Hepatocyte (in vitro differentiated cells): ENCODE measurements around the gene STIM1. TPM values are rescaled to one million over a fixed set of nuclear protein-coding genes. Genes with fewer than 3 reads are reported as not detected.

Experiments
- DNase-seq: peaks from one replicate; pipeline ENCODE4 v3.0.0-alpha.2; 2016; ENCODE audit warnings: low spot score
- H2AFZ ChIP-seq: fragments of 200-600 bp; sonication (generic); 2 replicates; pipeline ENCODE4 v1.6.0; 2016; ENCODE audit warnings: antibody characterized with exemption, mild to moderate bottlenecking
- H3K27ac ChIP-seq: fragments of 200-600 bp; sonication (generic); 2 replicates; pipeline ENCODE4 v1.5.1; 2016; ENCODE audit warnings: mild to moderate bottlenecking
- H3K27me3 ChIP-seq: fragments of 200-600 bp; sonication (generic); 2 replicates; pipeline ENCODE4 v1.6.1; 2016
- H3K36me3 ChIP-seq: fragments of 200-600 bp; sonication (generic); replicated peaks from 2 replicates; pipeline ENCODE4 v1.5.1; 2016; ENCODE audit warnings: low read depth; ENCODE audit not compliant: insufficient read depth
- H3K4me1 ChIP-seq: fragments of 200-600 bp; sonication (generic); 2 replicates; pipeline ENCODE4 v1.5.1; 2016; ENCODE audit warnings: mild to moderate bottlenecking, moderate library complexity; ENCODE audit not compliant: insufficient read depth
- H3K4me2 ChIP-seq: fragments of 200-600 bp; sonication (generic); 2 replicates; pipeline ENCODE4 v1.6.0; 2016
- H3K4me3 ChIP-seq: fragments of 200-600 bp; sonication (generic); 2 replicates; pipeline ENCODE4 v1.5.1; 2016; ENCODE audit warnings: mild to moderate bottlenecking
- H3K79me2 ChIP-seq: fragments of 200-600 bp; sonication (generic); 2 replicates; pipeline ENCODE4 v1.6.0; 2017; ENCODE audit warnings: mild to moderate bottlenecking
- H3K9me2 ChIP-seq: fragments of 200-600 bp; sonication (generic); replicated peaks from 2 replicates; pipeline ENCODE4 v1.6.0; 2017; ENCODE audit warnings: mild to moderate bottlenecking; ENCODE audit not compliant: insufficient read depth
- H3K9me3 ChIP-seq: fragments of 200-600 bp; sonication (generic); 2 replicates; pipeline ENCODE4 v1.5.1; 2016; ENCODE audit warnings: low read depth, mild to moderate bottlenecking
- H4K20me1 ChIP-seq: fragments of 200-600 bp; sonication (generic); 2 replicates; pipeline ENCODE4 v1.6.0; 2016; ENCODE audit warnings: mild to moderate bottlenecking; ENCODE audit not compliant: insufficient read depth, poor library complexity, severe bottlenecking
- CTCF ChIP-seq: fragments of 200-600 bp; sonication (generic); IDR thresholded peaks from 2 replicates; pipeline ENCODE4 v1.5.1; 2016; ENCODE audit warnings: antibody characterized with exemption, mild to moderate bottlenecking; ENCODE audit not compliant: poor library complexity
- EZH2 ChIP-seq: fragments of 200-600 bp; sonication (generic); IDR thresholded peaks from 2 replicates; pipeline ENCODE4 v1.6.1; 2016; ENCODE audit warnings: antibody characterized with exemption, mild to moderate bottlenecking, borderline replicate concordance
- EZH2phosphoT487 ChIP-seq: fragments of 200-600 bp; sonication (generic); IDR thresholded peaks from one replicate; pipeline ENCODE4 v1.6.1; 2018; ENCODE audit warnings: antibody characterized with exemption, mild to moderate bottlenecking, low read depth, moderate library complexity; ENCODE audit not compliant: unreplicated experiment, severe bottlenecking
- WGBS: methylation state at CpG from one replicate; pipeline ENCODE4 v1.1.6; 2016; ENCODE audit warnings: low lambda C conversion rate; ENCODE audit errors: missing lambda C conversion rate; 5-methylcytosine and 5-hydroxymethylcytosine counted together
- polyA plus RNA-seq: library from polyadenylated mRNA; unstranded; fragments of >200 nt; fragmentation: Nextera tagmentation; extraction: Ambion mirVana; gene quantifications from 2 replicates; pipeline ENCODE4 v1.2.1, GENCODE V29; 2016
- total RNA-seq: library from RNA; depleted of rRNA; stranded (reverse); fragments of >200 nt; gene quantifications from 2 replicates; pipeline ENCODE4 v1.2.3, GENCODE V29; 2014

STIM1 gene
- total and polyA plus RNA-seq, 2 experiments from 2014 or later: 18.5 to 19.6 TPM

- H3K4me2 ChIP-seq: no peak overlapping the region
- H3K27ac ChIP-seq: no peak overlapping the region
- no peak for TF ChIP-seq EZH2
- TF ChIP-seq CTCF: no peak
- no peak for TF ChIP-seq EZH2phosphoT487
- no peaks in the 10 kb centered on the region for H4K20me1 ChIP-seq
- WGBS: 89% methylated on average over 1 of the region's 1 CpG
- peaks cover 12% of the 10 kb centered on the region for H3K4me1 ChIP-seq
- no peaks in the 10 kb centered on the region for H3K9me2 ChIP-seq
- no peaks in the 10 kb centered on the region for H3K27me3 ChIP-seq
- H3K9me3 ChIP-seq: no peaks in the 10 kb centered on the region
- H3K4me3 ChIP-seq: no peak overlapping the region
- H3K36me3 ChIP-seq: no peaks in the 10 kb centered on the region
- no peak overlapping the region for H2AFZ ChIP-seq
- DNase-seq: no peak
- H3K79me2 ChIP-seq: peaks cover 8% of the 10 kb centered on the region
Measured at GRCh38 chr11:4027746-4028145, 172.3 kb downstream of the STIM1 start.

GRCh38 chr11:4030197-4030596 is 174.7 kb downstream of the STIM1 start:
- Histone ChIP-seq H3K27me3 (no peaks in the 10 kb centered on the region), H3K4me1 (peaks cover 9% of the 10 kb centered on the region), H3K4me2 (no peak overlapping the region), H3K36me3 (no peaks in the 10 kb centered on the region), H3K4me3 (no peak overlapping the region), H4K20me1 (no peaks in the 10 kb centered on the region), H2AFZ (no peak overlapping the region), H3K27ac (no peak overlapping the region), H3K9me2 (no peaks in the 10 kb centered on the region), H3K9me3 (no peaks in the 10 kb centered on the region), H3K79me2 (peaks cover 2% of the 10 kb centered on the region)
- no peak for TF ChIP-seq CTCF
- TF ChIP-seq EZH2: no peak
- no peak for TF ChIP-seq EZH2phosphoT487
- WGBS: 76% methylated on average over 3 of the region's 3 CpGs
- DNase-seq: no peak

GRCh38 chr11:4032097-4032496 is 176.6 kb downstream of the STIM1 start:
- no peak overlapping the region for H3K4me3 ChIP-seq
- no peak overlapping the region for H3K27ac ChIP-seq
- peaks cover 9% of the 10 kb centered on the region for H3K79me2 ChIP-seq
- H3K4me1 ChIP-seq: no peaks in the 10 kb centered on the region
- H3K36me3 ChIP-seq: no peaks in the 10 kb centered on the region
- no peaks in the 10 kb centered on the region for H3K27me3 ChIP-seq
- 94% methylated on average over 2 of the region's 2 CpGs for WGBS
- TF ChIP-seq EZH2 (no peak), CTCF (no peak), EZH2phosphoT487 (no peak)
- no peak for DNase-seq
- no peaks in the 10 kb centered on the region for H4K20me1 ChIP-seq
- no peak overlapping the region for H3K4me2 ChIP-seq
- H3K9me2 ChIP-seq: no peaks in the 10 kb centered on the region
- H3K9me3 ChIP-seq: no peaks in the 10 kb centered on the region
- no peak overlapping the region for H2AFZ ChIP-seq

- WGBS: 95% methylated on average over 4 of the region's 4 CpGs
- Histone ChIP-seq H3K9me3 (no peaks in the 10 kb centered on the region), H3K9me2 (no peaks in the 10 kb centered on the region), H3K27ac (no peak overlapping the region), H3K4me2 (no peak overlapping the region), H2AFZ (no peak overlapping the region), H3K27me3 (no peaks in the 10 kb centered on the region), H3K36me3 (no peaks in the 10 kb centered on the region), H4K20me1 (no peaks in the 10 kb centered on the region), H3K4me1 (no peaks in the 10 kb centered on the region), H3K4me3 (no peak overlapping the region), H3K79me2 (peaks cover 8% of the 10 kb centered on the region)
- no peak for TF ChIP-seq EZH2
- no peak for TF ChIP-seq CTCF
- TF ChIP-seq EZH2phosphoT487: no peak
- no peak for DNase-seq
Measured at GRCh38 chr11:4035985-4036384, 180.5 kb downstream of the STIM1 start.
